ENCODE data around the gene VPS18. TPM values are rescaled to one million over a fixed set of nuclear protein-coding genes. Genes with fewer than 3 reads are reported as not detected.
A peak's percentile ranks its signal among the peaks of the same experiment; 100 is the strongest.

VPS18 gene
- total RNA-seq, 1 donor from 2014 or later, result 37.6 TPM

DNA sequence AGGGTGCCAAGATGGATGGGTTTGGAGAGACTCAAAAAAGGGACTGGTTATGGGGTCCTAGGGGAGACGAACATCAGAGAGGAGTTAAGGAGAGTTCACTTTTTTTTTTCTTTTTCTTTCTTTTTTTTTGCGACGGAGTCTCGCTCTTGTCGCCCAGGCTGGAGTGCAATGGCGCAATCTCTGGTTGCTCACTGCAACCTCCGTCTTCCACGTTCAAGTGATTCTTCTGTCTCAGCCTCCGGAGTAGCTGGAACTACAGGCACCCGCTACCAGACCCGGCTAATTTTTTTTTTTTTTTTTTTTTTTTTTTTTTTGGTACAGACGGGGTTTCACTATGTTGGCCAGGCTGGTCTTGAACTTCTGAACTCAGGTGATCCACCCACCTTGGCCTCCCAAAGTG is 49.2 kb upstream of the VPS18 start:
- Mint-ChIP-seq H3K27me3 (ENCODE audit: low read depth, unreplicated experiment) (peaks cover 12% of the 10 kb centered on the region), H3K36me3 (ENCODE audit: low read depth, unreplicated experiment) (peaks cover 2% of the 10 kb centered on the region), H3K4me3 (ENCODE audit: unreplicated experiment) (peak overlapping the region; percentile 82), H3K27ac (ENCODE audit: unreplicated experiment) (no peak overlapping the region), H3K9me3 (ENCODE audit: unreplicated experiment) (no peaks in the 10 kb centered on the region), H3K4me1 (ENCODE audit: low read depth, unreplicated experiment) (peaks cover 32% of the 10 kb centered on the region)
- H3K27ac ChIP-seq (ENCODE audit: low read depth, low read length), result no peak overlapping the region
- H3K79me2 ChIP-seq (ENCODE audit: insufficient read depth, low read length), result no peaks in the 10 kb centered on the region
- H3K4me1 ChIP-seq (ENCODE audit: insufficient read depth, low read length), result peaks cover 13% of the 10 kb centered on the region
- no peak overlapping the region for H3K9ac ChIP-seq (ENCODE audit: low read length)
- no peaks in the 10 kb centered on the region for H3K9me3 ChIP-seq (ENCODE audit: insufficient read depth, low read depth, low read length)
- H3K36me3 ChIP-seq (ENCODE audit: insufficient read depth, low read length), result no peaks in the 10 kb centered on the region
- H3K4me3 ChIP-seq (ENCODE audit: insufficient read depth, low read depth, low read length), result peak overlapping the region; percentile 48
- H3K27me3 ChIP-seq (ENCODE audit: insufficient read depth, low read length), result peaks cover 11% of the 10 kb centered on the region
- FAIRE-seq (no peak), DNase-seq (ENCODE audit: low read depth) (no peak)
- no peak for TF ChIP-seq EZH2 (IDR thresholded peaks at IDR 0.05; ENCODE audit: insufficient read depth, low read length)
- TF ChIP-seq, protein P1, sequence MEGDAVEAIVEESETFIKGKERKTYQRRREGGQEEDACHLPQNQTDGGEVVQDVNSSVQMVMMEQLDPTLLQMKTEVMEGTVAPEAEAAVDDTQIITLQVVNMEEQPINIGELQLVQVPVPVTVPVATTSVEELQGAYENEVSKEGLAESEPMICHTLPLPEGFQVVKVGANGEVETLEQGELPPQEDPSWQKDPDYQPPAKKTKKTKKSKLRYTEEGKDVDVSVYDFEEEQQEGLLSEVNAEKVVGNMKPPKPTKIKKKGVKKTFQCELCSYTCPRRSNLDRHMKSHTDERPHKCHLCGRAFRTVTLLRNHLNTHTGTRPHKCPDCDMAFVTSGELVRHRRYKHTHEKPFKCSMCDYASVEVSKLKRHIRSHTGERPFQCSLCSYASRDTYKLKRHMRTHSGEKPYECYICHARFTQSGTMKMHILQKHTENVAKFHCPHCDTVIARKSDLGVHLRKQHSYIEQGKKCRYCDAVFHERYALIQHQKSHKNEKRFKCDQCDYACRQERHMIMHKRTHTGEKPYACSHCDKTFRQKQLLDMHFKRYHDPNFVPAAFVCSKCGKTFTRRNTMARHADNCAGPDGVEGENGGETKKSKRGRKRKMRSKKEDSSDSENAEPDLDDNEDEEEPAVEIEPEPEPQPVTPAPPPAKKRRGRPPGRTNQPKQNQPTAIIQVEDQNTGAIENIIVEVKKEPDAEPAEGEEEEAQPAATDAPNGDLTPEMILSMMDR (IDR thresholded peaks at IDR 0.05; ENCODE audit: insufficient read depth, low read depth, low read length), result no peak
- H2AFZ ChIP-seq (ENCODE audit: low read depth, low read length), result peak overlapping the region; percentile 84
- H4K20me1 ChIP-seq (ENCODE audit: insufficient read depth, low read length), result no peaks in the 10 kb centered on the region
- peak overlapping the region; percentile 80 for H3K4me2 ChIP-seq (ENCODE audit: low read length)

DNA sequence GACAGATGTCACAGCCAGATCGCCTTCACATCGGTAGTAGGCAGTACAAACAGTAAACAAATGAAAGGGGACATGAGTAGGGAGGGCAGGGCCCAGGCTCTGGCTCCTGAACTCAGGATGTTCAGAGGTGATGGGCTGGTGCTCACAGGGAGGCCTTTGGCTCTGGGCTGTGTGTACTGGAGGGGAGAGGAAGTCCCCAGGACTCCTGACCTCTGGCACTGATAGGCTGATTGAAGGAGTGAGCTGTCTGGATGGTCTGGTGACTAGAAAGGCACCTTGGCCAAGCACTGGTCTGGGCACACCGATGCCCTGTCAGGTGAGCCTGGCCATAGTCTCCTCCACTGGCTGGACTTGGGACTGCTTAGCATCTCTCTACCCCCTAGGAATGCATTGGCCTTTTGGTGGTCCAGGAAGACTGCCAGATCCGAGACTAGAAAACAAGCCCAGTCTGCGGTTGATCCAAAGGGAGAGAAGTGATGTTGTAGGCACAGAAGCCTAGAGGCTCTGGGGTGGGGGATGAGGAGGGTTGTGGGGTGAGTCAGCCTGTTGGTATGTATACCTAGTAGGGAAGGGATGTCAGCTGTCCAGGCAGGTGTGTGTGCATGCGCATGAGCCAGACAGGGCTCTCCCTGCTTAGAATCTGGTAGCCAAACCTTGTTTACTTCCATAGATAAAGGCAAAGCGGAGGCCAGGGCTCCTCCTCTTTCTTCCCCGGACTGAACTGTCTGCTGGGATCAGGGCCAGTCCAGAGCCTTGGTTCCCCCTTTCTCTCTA is 48.6 kb upstream of the VPS18 start:
- Histone ChIP-seq H3K4me3 (ENCODE audit: insufficient read depth, low read depth, low read length) (no peak overlapping the region), H3K79me2 (ENCODE audit: insufficient read depth, low read length) (no peaks in the 10 kb centered on the region)
- no peak for FAIRE-seq

More for the DNA sequence above, 48.6 kb upstream of the VPS18 start:
- Histone ChIP-seq H3K27ac (ENCODE audit: low read depth, low read length) (no peak overlapping the region), H3K4me1 (ENCODE audit: insufficient read depth, low read length) (peaks cover 13% of the 10 kb centered on the region), H2AFZ (ENCODE audit: low read depth, low read length) (no peak overlapping the region), H3K36me3 (ENCODE audit: insufficient read depth, low read length) (no peaks in the 10 kb centered on the region), H4K20me1 (ENCODE audit: insufficient read depth, low read length) (no peaks in the 10 kb centered on the region), H3K9me3 (ENCODE audit: insufficient read depth, low read depth, low read length) (no peaks in the 10 kb centered on the region), H3K4me2 (ENCODE audit: low read length) (peak overlapping the region; percentile 24), H3K27me3 (ENCODE audit: insufficient read depth, low read length) (peaks cover 11% of the 10 kb centered on the region), H3K9ac (ENCODE audit: low read length) (no peak overlapping the region)
- DNase-seq (ENCODE audit: low read depth), result no peak
- peaks cover 32% of the 10 kb centered on the region for H3K4me1 Mint-ChIP-seq (ENCODE audit: low read depth, unreplicated experiment)
- TF ChIP-seq, protein P1 (IDR thresholded peaks at IDR 0.05; ENCODE audit: insufficient read depth, low read depth, low read length), result no peak
- no peak for TF ChIP-seq EZH2 (IDR thresholded peaks at IDR 0.05; ENCODE audit: insufficient read depth, low read length)
- H3K4me3 Mint-ChIP-seq (ENCODE audit: unreplicated experiment), result peak overlapping the region; percentile 73
- peak overlapping the region; percentile 85 for H3K27ac Mint-ChIP-seq (ENCODE audit: unreplicated experiment)
- no peaks in the 10 kb centered on the region for H3K9me3 Mint-ChIP-seq (ENCODE audit: unreplicated experiment)
- peaks cover 1% of the 10 kb centered on the region for H3K36me3 Mint-ChIP-seq (ENCODE audit: low read depth, unreplicated experiment)
- peaks cover 11% of the 10 kb centered on the region for H3K27me3 Mint-ChIP-seq (ENCODE audit: low read depth, unreplicated experiment)

All from astrocyte (in vitro differentiated cells and primary cell).